GM12872 (cell line): Measurements from ENCODE around the gene CFAP58.

ENCODE experiments used
- CTCF ChIP-seq: IDR thresholded peaks from 3 replicates; pipeline ENCODE4 v1.5.1; 2011; ENCODE audit warnings: low read depth, mild to moderate bottlenecking, low read length, moderate library complexity; ENCODE audit not compliant: insufficient read depth

The CFAP58 gene

GRCh38 chr10:104317726-104318299, 35.8 kb upstream of the CFAP58 start:
- TF ChIP-seq CTCF = no peak

GRCh38 chr10:104318326-104318725, 35.3 kb upstream of the CFAP58 start:
- no peak for TF ChIP-seq CTCF

GRCh38 chr10:104318810-104319741, 34.6 kb upstream of the CFAP58 start:
- TF ChIP-seq CTCF = no peak

- TF ChIP-seq CTCF = 0 out of 3 replicates have a peak, but pooled peaks have one; percentile 6
Measured at GRCh38 chr10:104321226-104321625, 32.4 kb upstream of the CFAP58 start.

- TF ChIP-seq CTCF = no peak
Measured at GRCh38 chr10:104321725-104322415, 31.8 kb upstream of the CFAP58 start.

- TF ChIP-seq CTCF = no peak
Measured at GRCh38 chr10:104322416-104322782, 31.2 kb upstream of the CFAP58 start.

GRCh38 chr10:104323085-104323484, 30.5 kb upstream of the CFAP58 start:
- no peak for TF ChIP-seq CTCF
